Kidney tubule cell (primary cell): ENCODE measurements around the gene SLC7A5.
"Not testable (repeated sequence)": the region's sequence is repeated elsewhere in the genome, so short reads cannot be mapped to it uniquely, and the experiment has no call there.

Experiments used
- DNase-seq: peaks from one replicate; pipeline ENCODE4 v3.0.0-alpha.2; 2018; ENCODE audit warnings: low spot score

Gene SLC7A5

DNA sequence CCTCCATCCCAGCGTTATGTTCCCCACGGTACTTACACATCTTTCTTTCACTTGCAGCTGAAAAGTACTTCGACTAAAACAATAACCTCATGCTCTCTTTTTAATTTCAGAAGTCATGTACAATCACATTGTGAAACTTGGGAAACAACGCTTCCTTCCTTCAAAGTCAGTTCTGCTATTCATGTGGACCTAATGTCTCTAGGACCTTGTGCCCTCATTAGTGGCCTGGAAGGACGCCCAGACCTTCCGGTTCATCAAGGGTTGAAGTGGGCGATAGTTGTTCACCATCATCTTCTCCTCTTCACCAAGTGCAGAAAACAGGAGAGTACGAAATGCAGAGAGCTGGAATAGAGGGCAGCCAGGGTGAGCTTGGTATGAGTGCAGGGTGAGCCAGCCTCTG lies 18.6 kb upstream of the SLC7A5 start:
- DNase-seq: not testable (repeated sequence)

- not testable (repeated sequence) for DNase-seq
Observed at GRCh38 chr16:87885371-87885967, 16.2 kb upstream of the SLC7A5 start.

- DNase-seq: no peak
Observed at GRCh38 chr16:87882436-87883019, 13.2 kb upstream of the SLC7A5 start.

- DNase-seq: no peak
Observed at GRCh38 chr16:87881324-87882200, 12.3 kb upstream of the SLC7A5 start.

DNA sequence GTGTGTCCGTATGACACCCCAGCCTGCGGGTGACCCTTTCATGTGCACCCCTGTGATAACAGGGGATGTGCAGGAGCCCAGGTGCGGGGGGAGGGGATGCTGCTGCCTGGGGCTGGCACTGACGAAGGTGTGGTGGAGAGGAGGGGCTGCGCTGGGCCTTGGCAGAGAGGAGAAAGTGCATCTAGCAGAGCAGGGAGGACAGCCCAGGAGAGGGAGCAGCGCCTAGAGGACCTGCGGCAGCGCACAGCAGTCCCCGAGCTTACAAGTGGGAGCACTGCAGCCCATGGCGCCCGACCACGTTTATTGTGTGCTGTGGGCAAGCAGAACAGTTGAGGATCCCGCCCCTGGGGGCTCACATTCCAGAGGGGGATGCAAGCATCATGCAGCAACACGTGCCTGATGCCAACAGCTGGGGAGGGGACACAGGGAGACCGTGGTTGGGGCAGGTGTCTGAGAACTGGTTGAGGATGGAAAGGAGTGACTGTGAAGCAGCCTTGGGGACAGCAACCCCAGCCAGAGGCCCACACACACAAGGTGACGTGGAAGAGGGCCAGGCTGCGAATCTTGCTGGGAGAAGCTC lies 10.9 kb upstream of the SLC7A5 start:
- no peak for DNase-seq

DNA sequence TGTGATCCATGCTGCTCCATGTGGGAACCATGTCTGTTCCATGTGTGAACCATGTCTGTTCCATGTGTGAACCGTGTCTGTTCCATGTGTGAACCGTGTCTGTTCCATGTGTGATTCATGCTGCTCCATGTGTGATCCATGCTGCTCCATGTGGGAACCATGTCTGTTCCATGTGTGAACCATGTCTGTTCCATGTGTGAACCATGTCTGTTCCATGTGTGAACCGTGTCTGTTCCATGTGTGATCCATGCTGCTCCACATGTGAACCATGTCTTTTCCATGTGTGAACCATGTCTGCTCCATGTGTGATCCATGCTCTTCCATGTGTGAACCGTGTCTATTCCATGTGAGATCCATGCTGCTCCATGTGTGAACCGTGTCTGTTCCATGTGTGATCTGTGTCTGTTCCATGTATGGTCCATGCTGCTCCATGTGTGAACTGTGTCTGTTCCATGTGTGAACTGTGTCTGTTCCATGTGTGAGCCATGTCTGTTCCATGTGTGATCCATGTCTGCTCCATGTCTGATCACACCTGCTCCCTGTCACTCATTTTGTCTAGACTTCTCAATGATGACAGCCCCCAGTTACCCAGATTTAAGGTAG lies 10.2 kb upstream of the SLC7A5 start:
- not testable (repeated sequence) for DNase-seq

DNA sequence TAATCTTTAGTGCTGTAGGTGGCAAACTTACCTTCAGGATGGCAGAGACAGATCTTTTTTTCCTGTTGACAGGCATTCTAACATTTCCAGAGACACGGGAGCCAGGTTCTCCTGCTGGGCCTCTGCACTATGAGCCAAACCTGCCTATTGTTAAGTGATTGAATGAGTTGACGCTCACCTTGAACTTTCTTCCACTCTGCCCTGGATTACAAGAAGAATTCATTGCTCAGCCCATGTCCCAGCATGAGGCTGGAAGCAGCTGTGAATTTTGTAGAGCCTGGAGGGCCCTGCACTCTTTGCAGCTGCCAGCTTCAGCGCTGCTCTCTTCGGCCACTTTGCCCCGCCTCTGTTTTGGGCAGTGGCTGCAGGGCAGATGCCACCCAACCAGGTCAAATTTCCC lies 9.4 kb upstream of the SLC7A5 start:
- DNase-seq: no peak

- no peak for DNase-seq
Observed at GRCh38 chr16:87877942-87878507, 8.7 kb upstream of the SLC7A5 start.

GRCh38 chr16:87874639-87875427 lies 5.5 kb upstream of the SLC7A5 start:
- DNase-seq: no peak

- peak; percentile 86 for DNase-seq
Observed at GRCh38 chr16:87870418-87871291, 1.3 kb upstream of the SLC7A5 start.

DNA sequence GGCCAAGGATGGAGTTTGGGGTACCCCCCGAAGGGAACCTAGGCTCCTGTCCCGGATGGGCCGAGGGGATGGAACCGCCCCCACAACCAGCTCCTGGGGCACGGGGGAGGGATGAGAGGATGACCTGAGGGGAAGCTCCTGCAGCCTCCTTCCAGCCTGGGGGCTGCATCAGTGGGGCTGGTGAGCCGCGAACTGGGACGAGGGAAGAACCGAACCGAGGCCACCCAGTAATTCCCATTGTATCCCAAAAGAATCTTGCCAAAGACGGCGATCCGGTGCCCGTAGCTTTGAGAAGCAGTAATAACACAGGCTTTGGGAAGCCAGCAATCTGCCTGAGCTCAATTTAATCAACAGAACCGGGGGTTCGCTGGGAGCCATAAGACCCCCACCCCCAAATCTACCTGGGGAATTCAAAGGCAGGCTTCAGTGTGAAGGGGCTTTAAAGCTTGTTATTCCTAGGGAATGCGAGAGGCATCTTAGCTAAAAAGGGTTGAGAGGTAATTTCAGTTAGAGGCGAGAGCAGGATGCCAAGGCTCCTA lies 641 bp upstream of the SLC7A5 start:
- not testable (repeated sequence) for DNase-seq

DNA sequence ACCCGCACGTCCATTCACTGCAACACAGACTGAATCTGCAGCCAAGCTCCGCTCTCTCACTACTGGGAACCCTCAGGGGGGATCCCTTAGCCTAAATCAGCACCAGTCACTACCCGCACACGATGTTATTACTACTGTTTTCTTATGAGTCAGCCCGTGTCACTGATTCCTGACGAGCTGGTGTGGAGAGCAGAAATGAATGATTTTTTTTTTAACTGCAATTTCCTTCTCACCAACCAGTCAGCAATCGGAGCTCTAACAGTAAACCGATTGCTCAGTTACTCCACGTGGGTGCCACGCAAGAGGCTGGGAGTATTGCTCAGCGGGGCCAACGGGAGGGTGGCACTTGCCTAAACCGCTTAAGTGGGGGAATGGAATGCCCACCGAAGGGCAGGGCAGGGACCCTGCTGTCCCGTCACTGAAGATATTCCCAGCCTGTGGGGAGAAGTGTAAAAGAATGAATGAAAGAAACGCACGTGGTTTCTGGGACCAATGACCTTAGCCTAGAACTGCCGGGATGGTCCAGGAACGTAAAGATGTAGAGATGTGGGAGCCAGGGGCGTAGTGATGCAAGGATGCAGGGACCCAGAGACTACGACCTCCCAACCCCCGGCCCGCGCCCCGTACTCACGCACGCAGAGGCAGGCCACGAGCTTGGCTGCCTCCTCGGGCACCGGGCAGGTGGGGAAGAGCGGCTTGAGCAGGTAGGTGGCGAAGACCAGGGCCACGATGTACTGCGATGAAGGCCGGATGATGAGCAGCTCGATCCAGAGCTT lies 865 bp downstream of the SLC7A5 start:
- DNase-seq: peak; percentile 95

DNA sequence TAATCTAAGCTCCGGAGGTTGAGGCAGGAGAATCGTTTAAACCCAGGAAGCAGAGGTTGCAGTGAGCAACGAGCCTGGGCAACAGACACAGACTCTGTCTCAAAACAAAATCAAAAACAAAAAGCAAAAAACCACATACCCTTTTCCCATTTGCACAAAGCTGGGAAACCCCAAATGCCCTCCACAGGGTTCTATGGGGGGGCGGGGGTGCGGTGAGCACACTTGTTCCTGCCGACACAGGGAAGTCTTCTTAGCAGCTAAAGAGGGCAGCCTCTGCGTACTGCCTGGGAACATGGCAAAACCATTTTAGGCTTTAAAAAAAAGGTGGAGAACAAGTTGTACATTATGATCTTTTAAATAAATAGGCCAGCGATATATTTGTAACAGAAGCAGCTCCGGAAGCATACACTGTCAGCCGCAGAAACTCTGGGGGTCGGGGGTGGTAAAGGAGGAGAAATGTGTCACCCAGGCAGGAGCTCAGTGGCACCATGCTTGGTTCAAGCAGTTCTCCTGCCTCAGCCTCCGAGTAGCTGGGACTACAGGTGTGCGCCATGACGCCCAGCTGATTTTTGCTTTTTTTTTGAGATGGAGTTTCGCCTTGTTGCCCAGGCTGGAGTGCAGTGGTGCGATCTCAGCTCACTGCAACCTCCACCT lies 3.3 kb downstream of the SLC7A5 start:
- DNase-seq: not testable (repeated sequence)

GRCh38 chr16:87864331-87864989 lies 4.8 kb downstream of the SLC7A5 start:
- DNase-seq: peak; percentile 62

GRCh38 chr16:87863327-87863635 lies 6.0 kb downstream of the SLC7A5 start:
- DNase-seq: not testable (repeated sequence)

- not testable (repeated sequence) for DNase-seq
Observed at GRCh38 chr16:87862597-87863326, 6.5 kb downstream of the SLC7A5 start.

DNA sequence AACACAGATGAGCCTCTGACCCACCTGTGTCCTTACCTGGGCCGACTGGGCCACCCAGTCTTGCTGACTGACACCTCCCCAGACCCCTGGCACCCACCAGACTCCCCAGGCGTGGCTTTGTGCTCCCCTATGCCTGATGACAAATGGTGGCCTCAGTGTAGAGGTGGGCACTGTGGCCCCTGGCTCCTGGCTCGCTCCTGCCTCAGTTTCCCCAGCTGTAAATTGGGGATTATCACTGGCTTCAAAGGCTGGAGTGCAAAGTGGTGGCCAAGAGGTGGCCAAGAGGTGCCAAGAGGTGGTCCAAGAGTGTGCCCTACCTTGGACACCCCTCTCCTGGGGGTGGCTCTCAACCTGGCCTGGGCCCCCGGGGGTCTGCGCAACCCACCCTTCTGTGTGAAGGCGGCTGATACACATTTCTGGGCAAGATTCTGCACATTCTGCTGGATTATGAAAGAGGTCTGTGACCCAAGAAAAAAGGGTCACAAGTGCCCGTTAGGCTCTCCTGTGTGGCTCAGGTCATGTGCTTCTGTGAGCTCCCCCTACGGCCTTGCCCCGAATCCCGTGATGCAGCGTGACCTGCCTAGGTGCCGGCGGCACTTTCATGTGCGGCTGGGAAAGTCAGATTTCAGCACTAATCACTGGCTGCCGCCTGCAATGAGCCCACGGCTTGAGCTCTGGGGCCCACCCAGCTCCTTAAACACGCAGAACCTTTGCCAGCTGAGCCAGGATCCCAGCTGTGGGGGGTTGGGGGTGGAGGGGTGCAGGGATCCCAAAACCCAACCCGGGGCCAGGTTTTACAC lies 7.8 kb downstream of the SLC7A5 start:
- DNase-seq: not testable (repeated sequence)
